Embryonic facial prominence (tissue), 1 donor: Measurements from ENCODE around the gene TAB2.
"Not testable (repeated sequence)": the region's sequence is repeated elsewhere in the genome, so short reads cannot be mapped to it uniquely, and the experiment has no call there.

Experiments used
- DNase-seq: peaks from one replicate; pipeline ENCODE4 v3.0.0-alpha.2; 2016; ENCODE audit errors: extremely low spot score

TAB2 gene

GRCh38 chr6:149459761-149460160 lies 142.2 kb downstream of the TAB2 start:
- no peak for DNase-seq

- not testable (repeated sequence) for DNase-seq
Measured at GRCh38 chr6:149460249-149460648, 142.7 kb downstream of the TAB2 start.
